Gastrocnemius medialis (tissue), 4 donors: ENCODE measurements around the gene DPP9. TPM values are rescaled to one million over a fixed set of nuclear protein-coding genes. Genes with fewer than 3 reads are reported as not detected.
A peak's percentile ranks its signal among the peaks of the same experiment; 100 is the strongest.
"Not testable (repeated sequence)": the region's sequence is repeated elsewhere in the genome, so short reads cannot be mapped to it uniquely, and the experiment has no call there.

Experiments
- ATAC-seq, 2 donors: fragments of 150-250 bp; one replicate each; pipeline ENCODE4 v1.9.1; 2016
- DNase-seq, 2 donors: peaks; one replicate each; pipeline ENCODE4 v3.0.0-alpha.2; 2019
- H3K27ac ChIP-seq, 4 donors: fragments of 200-600 bp; sonication (generic); 1 replicate in 1 of 4; 2 replicates in 3 of 4; pipeline ENCODE4 v1.5.1; 2016 to 2018; ENCODE audit warnings: mild to moderate bottlenecking in 2 of 4, moderate library complexity in 1 of 4
- H3K27me3 ChIP-seq, 3 donors: fragments of 200-600 bp; sonication (generic) in 2 of 3; 1 replicate in 1 of 3; 2 replicates in 2 of 3; pipeline versions ENCODE4 v1.5.1 to v1.6.0; 2016 to 2019; ENCODE audit warnings: mild to moderate bottlenecking in 1 of 3, moderate library complexity in 1 of 3
- H3K36me3 ChIP-seq, 2 donors: fragments of 200-600 bp; sonication (generic) in 1 of 2; one replicate each; pipeline ENCODE4 v1.5.1; 2017 to 2018
- H3K4me1 ChIP-seq, 2 donors: fragments of 200-600 bp; sonication (generic) in 1 of 2; one replicate each; pipeline ENCODE4 v1.5.1; 2016 to 2017; ENCODE audit warnings: mild to moderate bottlenecking in 2 of 2
- H3K4me3 ChIP-seq, 4 donors: fragments of 200-600 bp; sonication (generic) in 3 of 4; 1 replicate in 1 of 4; 2 replicates in 3 of 4; pipeline ENCODE4 v1.5.1; 2016 to 2019; ENCODE audit warnings: mild to moderate bottlenecking in 2 of 4
- H3K9me3 ChIP-seq, 3 donors: fragments of 200-600 bp; sonication (generic) in 2 of 3; 1 replicate in 1 of 3; 2 replicates in 2 of 3; pipeline ENCODE4 v1.5.1; 2016 to 2019
- CTCF ChIP-seq, 5 experiments: fragments of 450-650 bp in 3 of 5; fragments of 200-600 bp in 2 of 5; sonication (generic) in 2 of 5; IDR thresholded peaks in 4 of 5; conservative IDR thresholded peaks in 1 of 5; 1 replicate in 4 of 5; 2 replicates in 1 of 5; pipeline ENCODE4 v1.5.1; 2016 to 2019; ENCODE audit warnings: antibody characterized with exemption in 5 of 5, mild to moderate bottlenecking in 3 of 5, moderate library complexity in 3 of 5
- POLR2A ChIP-seq, 2 donors: fragments of 450-650 bp; IDR thresholded peaks; one replicate each; pipeline ENCODE4 v1.6.1; 2017; ENCODE audit warnings: antibody characterized with exemption in 2 of 2, mild to moderate bottlenecking in 2 of 2, moderate library complexity in 2 of 2
- in situ Hi-C, 4 donors: fragments of 200-750 bp; cut with MboI; loops; one replicate each; pipeline versions ENCODE4 v1.15.0 to v1.8.0; 2017; ENCODE audit warnings: low sequenced_read_pairs in 4 of 4
- intact Hi-C: fragments of 100-400 bp; cut with DNase I; formaldehyde crosslinking; loops from one replicate; pipeline ENCODE4 v1.15.1; 2023; ENCODE audit warnings: low total_unique reads
- total RNA-seq, 4 donors: library from RNA; depleted of rRNA; stranded (reverse); fragments of >200 nt; gene quantifications; one replicate each; pipeline versions ENCODE4 v1.1.0 to v1.2.3, GENCODE V29; 2016

The DPP9 gene
- total RNA-seq, 4 donors from 2014 or later: 92.6 to 208 (median 148) TPM

DNA sequence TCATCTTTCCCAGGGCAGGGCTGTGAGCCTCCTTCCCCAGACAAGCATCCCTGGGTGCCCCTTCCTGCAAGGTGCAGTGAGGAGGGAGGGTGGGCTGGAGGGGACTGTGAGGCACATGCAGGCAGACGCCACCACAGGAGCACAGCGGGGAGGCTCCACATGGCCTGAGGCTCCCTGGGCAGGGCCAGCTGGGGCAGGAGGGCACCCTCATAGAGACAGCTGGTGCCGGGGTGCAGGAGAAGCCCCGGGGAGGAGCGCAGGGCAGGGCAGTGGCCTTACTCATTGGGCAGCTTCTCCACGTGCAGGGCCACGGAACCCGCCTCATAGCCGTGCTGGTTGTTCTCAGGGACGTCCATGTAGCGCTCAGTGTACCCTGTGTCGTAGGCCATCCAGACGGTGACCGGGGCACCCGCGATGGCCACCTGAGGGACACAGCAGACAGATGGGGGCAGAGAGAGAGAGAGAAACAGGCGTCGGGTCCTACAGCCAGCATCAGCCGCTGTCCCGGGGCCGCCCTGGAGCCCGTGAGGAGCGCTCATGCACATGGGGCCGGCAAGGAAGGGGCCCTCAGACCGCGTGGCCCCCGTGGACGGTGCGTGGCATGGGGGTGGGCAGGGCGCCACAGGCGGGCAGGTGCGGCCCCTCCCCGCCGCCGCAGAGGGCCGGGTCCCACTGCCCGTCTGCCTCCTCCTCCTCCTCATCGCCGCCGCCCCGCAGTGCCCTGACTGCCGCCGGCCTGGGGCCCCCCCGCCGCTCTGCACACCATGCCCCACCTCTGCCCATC is 41.0 kb downstream of the DPP9 start:
- H3K4me3 ChIP-seq: no peak overlapping the region
- no peak for TF ChIP-seq POLR2A (IDR thresholded peaks at IDR 0.05)
- no peak for TF ChIP-seq CTCF (IDR thresholded peaks at IDR 0.05 in 4 of 5, conservative IDR thresholded peaks at IDR 0.05 in 1 of 5)
- H3K27ac ChIP-seq: no peak overlapping the region
- in situ Hi-C loops (no loop called here), intact Hi-C loops (no loop called here)
- DNase-seq (no peak), ATAC-seq (no peak)
- H3K27me3 ChIP-seq: no peaks in the 10 kb centered on the region
- H3K36me3 ChIP-seq: peaks cover 0 to 90% of the 10 kb centered on the region in 2 donors
- no peaks in the 10 kb centered on the region for H3K9me3 ChIP-seq
- H3K4me1 ChIP-seq: peaks cover 0 to 1% of the 10 kb centered on the region in 2 donors

GRCh38 chr19:4680021-4680420 is 43.6 kb downstream of the DPP9 start:
- intact Hi-C loops, in situ Hi-C loops: not testable (repeated sequence)

DNA sequence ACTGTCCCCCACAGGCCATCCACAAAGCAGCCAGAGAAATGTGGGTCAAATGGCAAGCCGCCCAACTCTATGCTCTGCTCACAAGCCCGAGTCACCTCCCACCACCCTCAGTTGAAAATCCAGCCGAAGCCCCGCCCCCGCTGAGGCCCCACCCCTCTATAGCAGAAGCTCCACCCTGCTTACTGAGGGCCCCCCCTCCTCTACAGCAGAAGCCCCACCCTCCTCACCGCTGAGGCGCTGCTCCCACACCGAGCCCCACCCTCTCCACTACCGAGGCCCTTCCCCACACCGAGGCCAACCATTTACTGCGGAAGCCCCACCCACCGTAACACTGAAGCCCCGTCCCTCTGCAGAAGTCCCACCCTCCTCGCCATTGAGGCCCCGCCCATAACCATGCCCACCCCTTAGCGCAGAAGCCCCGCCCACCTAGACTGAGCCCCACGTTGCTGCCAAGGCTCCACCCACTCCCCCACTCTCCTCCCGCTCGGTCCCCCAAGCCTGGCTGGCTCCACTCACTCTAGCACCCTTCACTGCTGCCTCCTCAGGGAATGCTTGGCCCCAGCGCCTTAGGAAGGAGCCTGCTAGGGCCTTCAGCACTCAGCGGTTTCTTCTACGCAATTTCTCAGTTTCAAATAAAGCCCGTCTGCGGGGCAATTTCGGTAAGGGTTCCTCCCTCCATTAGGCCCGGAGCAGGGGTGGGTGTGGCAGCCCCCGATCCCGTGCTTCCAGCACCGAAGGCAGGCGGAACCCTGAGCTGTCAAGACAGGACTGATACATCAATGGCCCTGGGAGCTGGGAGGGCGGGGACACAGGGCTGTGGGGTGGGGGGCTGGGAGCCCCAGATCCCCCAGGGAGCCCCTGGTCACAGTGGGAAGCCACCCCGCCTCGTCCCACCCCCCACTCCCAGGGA is 44.5 kb downstream of the DPP9 start:
- in situ Hi-C loops (no loop called here), intact Hi-C loops (loop anchor here (2.0 kb wide), 1 partner anchor 14 kb away; no protein-coding TSS in a partner anchor)
- Histone ChIP-seq H3K9me3 (no peaks in the 10 kb centered on the region), H3K27ac (peak overlapping the region; percentile 81 to 90 (median 87)), H3K27me3 (no peaks in the 10 kb centered on the region), H3K36me3 (peaks cover 0 to 67% of the 10 kb centered on the region in 2 donors), H3K4me3 (no peak overlapping the region), H3K4me1 (peaks cover 8 to 14% of the 10 kb centered on the region in 2 donors)
- TF ChIP-seq CTCF (IDR thresholded peaks at IDR 0.05 in 4 of 5, conservative IDR thresholded peaks at IDR 0.05 in 1 of 5) (no peak), POLR2A (IDR thresholded peaks at IDR 0.05) (no peak)
- ATAC-seq (no peak), DNase-seq (no peak)

More at GRCh38 chr19:4680021-4680420, 43.6 kb downstream of the DPP9 start:
- peaks cover 0 to 76% of the 10 kb centered on the region in 2 donors for H3K36me3 ChIP-seq
- not testable (repeated sequence) for H3K9me3 ChIP-seq, ATAC-seq, H3K27me3 ChIP-seq, H3K4me3 ChIP-seq, DNase-seq
- peaks cover 8 to 14% of the 10 kb centered on the region in 2 donors for H3K4me1 ChIP-seq
- peak overlapping the region in 1 of 4 donors; percentile 88 for H3K27ac ChIP-seq

- H3K4me3 ChIP-seq: no peak overlapping the region
- no peaks in the 10 kb centered on the region for H3K9me3 ChIP-seq
- H3K4me1 ChIP-seq: peaks cover 8 to 14% of the 10 kb centered on the region in 2 donors
- TF ChIP-seq POLR2A (IDR thresholded peaks at IDR 0.05) (peak in 1 of 2 donors; percentile 21), CTCF (IDR thresholded peaks at IDR 0.05 in 4 of 5, conservative IDR thresholded peaks at IDR 0.05 in 1 of 5) (peak; percentile 60 to 92 (median 73))
- in situ Hi-C loops: no loop called here
- no peaks in the 10 kb centered on the region for H3K27me3 ChIP-seq
- H3K27ac ChIP-seq: peak overlapping the region; percentile 81 to 90 (median 87)
- H3K36me3 ChIP-seq: peaks cover 0 to 47% of the 10 kb centered on the region in 2 donors
- intact Hi-C loops: loop anchor here (1.0 kb wide), 1 partner anchor 35 kb away; no protein-coding TSS in a partner anchor
- ATAC-seq (peak; percentile 76 to 81), DNase-seq (peak in 1 of 2 donors; percentile 80)
Observed at GRCh38 chr19:4676955-4677731, 46.5 kb downstream of the DPP9 start.
